ENCODE results near the gene GOLM1. TPM values are rescaled to one million over a fixed set of nuclear protein-coding genes. Genes with fewer than 3 reads are reported as not detected.

Gene GOLM1
- total and polyA plus RNA-seq, 8 donors, result 20.2 to 76.7 (median 34.0) TPM

DNA sequence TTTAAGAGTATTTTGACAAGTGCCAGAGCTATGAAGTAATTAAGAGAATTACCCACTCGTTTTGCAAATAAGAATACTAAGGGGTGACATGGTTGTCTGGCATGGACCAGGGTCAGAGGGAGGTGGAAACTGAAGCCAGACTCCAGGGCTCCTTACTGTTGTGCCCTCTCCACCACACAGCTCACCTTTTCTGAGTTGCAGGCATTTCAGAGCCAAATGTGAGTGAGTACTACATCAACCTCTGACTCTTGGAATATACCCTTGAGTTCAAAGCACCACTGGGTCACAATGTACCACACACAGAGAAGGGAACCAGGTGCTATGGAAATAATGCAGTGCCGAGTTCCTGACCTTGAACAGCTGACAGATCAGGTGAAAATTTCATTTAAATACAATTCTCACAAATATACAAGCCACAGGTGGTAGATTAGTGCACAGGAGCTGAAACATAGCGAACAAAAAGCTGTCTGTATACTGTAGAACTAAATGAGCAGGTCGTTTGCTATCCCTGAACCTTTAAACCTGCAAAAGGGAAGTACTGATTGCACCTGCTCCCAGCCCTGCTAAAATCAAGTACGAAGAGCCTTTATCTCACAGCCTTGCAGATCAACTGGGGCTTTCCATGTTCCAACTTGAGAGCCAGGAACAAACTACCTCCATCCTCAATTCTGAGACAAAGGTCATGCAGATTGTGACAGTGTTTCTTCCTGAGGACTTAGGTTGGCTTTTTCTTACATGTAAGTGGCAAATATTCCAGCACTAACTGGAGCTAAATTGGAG is 57.0 kb downstream of the GOLM1 start:
- Histone ChIP-seq H3K36me3 (no peaks in the 10 kb centered on the region), H3K4me3 (no peak overlapping the region), H3K4me1 (no peaks in the 10 kb centered on the region), H3K27ac (no peak overlapping the region), H3K9me3 (no peaks in the 10 kb centered on the region), H3K27me3 (no peaks in the 10 kb centered on the region)
- ATAC-seq, result peak; percentile 29 to 61 (median 54)
- intact Hi-C loops (cut with DNase I), result no loop called here
- DNase-seq, result no peak
- no peak for TF ChIP-seq CTCF (IDR thresholded peaks at IDR 0.05)
- 20% methylated on average over 5 of the region's 5 CpGs for WGBS, 2 donors
- FAIRE-seq, result no peak

- WGBS, 2 donors, result 45 to 50% methylated on average over 8 of the region's 8 CpGs
- H3K27ac ChIP-seq, result no peak overlapping the region
- no peak for FAIRE-seq
- H3K4me1 ChIP-seq, result no peaks in the 10 kb centered on the region
- ATAC-seq, result peak in 3 of 4 donors; percentile 48 to 71 (median 67)
- no peak for TF ChIP-seq CTCF (IDR thresholded peaks at IDR 0.05)
- no peaks in the 10 kb centered on the region for H3K9me3 ChIP-seq
- H3K36me3 ChIP-seq, result no peaks in the 10 kb centered on the region
- H3K27me3 ChIP-seq, result no peaks in the 10 kb centered on the region
- intact Hi-C loops (cut with DNase I), result no loop called here
- DNase-seq, result no peak
- H3K4me3 ChIP-seq, result no peak overlapping the region
Measured at GRCh38 chr9:86041311-86041741, 58.0 kb downstream of the GOLM1 start.

- no peaks in the 10 kb centered on the region for H3K36me3 ChIP-seq
- no peak for TF ChIP-seq CTCF (IDR thresholded peaks at IDR 0.05)
- 76 to 85% methylated on average over 3 of the region's 3 CpGs for WGBS, 2 donors
- DNase-seq, result no peak
- FAIRE-seq, result no peak
- ATAC-seq, result no peak
- intact Hi-C loops (cut with DNase I), result no loop called here
- H3K27ac ChIP-seq, result no peak overlapping the region
- no peaks in the 10 kb centered on the region for H3K4me1 ChIP-seq
- no peaks in the 10 kb centered on the region for H3K27me3 ChIP-seq
- no peaks in the 10 kb centered on the region for H3K9me3 ChIP-seq
- H3K4me3 ChIP-seq, result no peak overlapping the region
Measured at GRCh38 chr9:86040861-86041155, 58.5 kb downstream of the GOLM1 start.

DNA sequence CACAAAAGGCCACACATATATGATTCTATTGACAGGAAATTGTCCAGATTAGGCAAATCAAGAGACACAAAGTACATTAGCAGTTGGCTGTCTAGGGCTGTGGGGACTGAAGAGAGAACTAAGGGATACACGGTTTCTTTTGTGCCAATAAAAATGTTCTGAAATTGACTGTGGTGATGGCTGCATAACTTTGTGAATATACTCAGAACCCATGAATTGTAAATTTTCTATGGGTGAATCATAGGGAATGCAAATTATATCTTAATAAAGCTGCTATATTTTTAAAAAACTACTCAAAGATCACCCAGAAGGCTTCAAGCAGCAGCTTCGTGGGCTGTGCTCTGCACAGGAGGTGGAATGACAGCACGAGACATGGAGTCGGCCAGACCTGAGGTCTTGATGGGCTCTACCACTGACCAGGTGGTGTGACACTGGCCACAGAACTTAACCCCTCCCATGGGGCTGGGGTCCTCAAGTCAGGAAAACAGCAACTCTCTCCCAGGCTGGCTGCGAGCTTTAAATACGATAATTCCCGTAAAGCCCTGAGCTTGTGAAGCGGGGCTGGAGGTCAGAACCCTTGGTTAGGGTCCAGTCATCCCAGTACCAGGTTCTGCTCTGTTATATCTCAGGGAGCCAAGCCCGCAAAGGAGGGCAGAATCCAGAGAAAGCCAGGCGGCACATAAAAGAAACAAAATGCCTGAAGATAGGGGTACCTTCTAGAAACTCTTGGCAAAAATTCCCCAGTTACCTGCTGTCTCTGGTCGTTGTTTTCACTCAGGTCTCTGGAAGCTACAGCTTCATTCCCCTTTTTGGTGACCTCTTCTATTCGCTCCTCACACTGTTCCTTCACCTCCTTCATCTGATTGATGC is 59.1 kb downstream of the GOLM1 start:
- no peaks in the 10 kb centered on the region for H3K9me3 ChIP-seq
- intact Hi-C loops (cut with DNase I), result no loop called here
- TF ChIP-seq CTCF (IDR thresholded peaks at IDR 0.05), result no peak
- no peaks in the 10 kb centered on the region for H3K36me3 ChIP-seq
- whole genome bisulfite sequencing, 2 donors, result 91 to 97% methylated on average over 12 of the region's 12 CpGs
- H3K4me3 ChIP-seq, result no peak overlapping the region
- no peaks in the 10 kb centered on the region for H3K27me3 ChIP-seq
- ATAC-seq (no peak), FAIRE-seq (no peak), DNase-seq (no peak)
- H3K4me1 ChIP-seq, result no peaks in the 10 kb centered on the region
- no peak overlapping the region for H3K27ac ChIP-seq

DNA sequence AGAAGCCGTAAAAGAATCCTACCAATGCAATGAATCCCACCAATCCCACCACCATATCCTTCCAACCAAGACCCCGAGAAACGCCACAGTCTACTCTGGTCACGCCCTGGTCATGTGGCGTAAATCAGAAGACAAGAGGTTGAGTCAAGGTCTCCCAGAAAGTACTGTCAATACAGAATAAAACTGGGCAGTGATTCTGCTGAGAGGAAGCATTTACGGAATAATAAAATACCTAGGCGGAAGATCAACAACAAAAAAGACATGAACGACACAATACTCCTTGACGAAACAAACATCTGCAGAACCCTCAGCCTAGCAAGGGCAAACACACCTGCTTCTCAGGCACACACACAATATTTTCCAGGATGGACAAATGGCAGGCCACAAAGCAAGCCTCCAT is 62.8 kb downstream of the GOLM1 start:
- ATAC-seq, result no peak

More for the DNA sequence above, 62.8 kb downstream of the GOLM1 start:
- DNase-seq, result no peak
- H3K27me3 ChIP-seq, result no peaks in the 10 kb centered on the region
- FAIRE-seq, result no peak
- peaks cover 0 to 3% (median 0%) of the 10 kb centered on the region in 3 donors for H3K36me3 ChIP-seq
- H3K4me3 ChIP-seq, result no peak overlapping the region
- WGBS, 2 donors, result 96 to 99% methylated on average over 9 of the region's 9 CpGs
- H3K27ac ChIP-seq, result no peak overlapping the region
- intact Hi-C loops (cut with DNase I), result no loop called here
- no peaks in the 10 kb centered on the region for H3K9me3 ChIP-seq
- no peak for TF ChIP-seq CTCF (IDR thresholded peaks at IDR 0.05)
- H3K4me1 ChIP-seq, result no peaks in the 10 kb centered on the region
